Endothelial cell of umbilical vein (primary cell): ENCODE data around the gene CHST15. TPM values are rescaled to one million over a fixed set of nuclear protein-coding genes. Genes with fewer than 3 reads are reported as not detected.

Experiments used
- BruUV-seq: library from RNA; stranded (reverse); fragments of 400-500 nt; replicated peaks from 2 replicates; lab custom pipeline; 2021; lab: Mats Ljungman, UMichigan
- CTCF ChIA-PET: fragments of 300-600, 350-600 bp; sonication (Branson Sonifier 250); formaldehyde crosslinking; loops from one replicate; lab custom pipeline; 2021; ENCODE audit warnings: antibody characterized with exemption, inconsistent platforms; lab: Charles Lee
- POLR2A ChIA-PET: fragments of 300-600, 350-600 bp; sonication (Branson Sonifier 250); formaldehyde crosslinking; loops from one replicate; lab custom pipeline; 2021; ENCODE audit warnings: antibody characterized with exemption, inconsistent platforms; lab: Charles Lee
- DNase-seq: peaks from one replicate; pipeline ENCODE4 v3.0.0-alpha.2; 2011; ENCODE audit warnings: low read depth, low spot score
- FAIRE-seq: peaks from 2 replicates; lab custom pipeline; 2011; peaks lifted over from hg19 to GRCh38; lab: Jason Lieb, UNC
- H2AFZ ChIP-seq: 2 replicates; pipeline ENCODE4 v1.6.0; 2012; ENCODE audit warnings: low read depth, low read length, control low read depth, inconsistent platforms
- H3K27ac ChIP-seq: 2 replicates; pipeline ENCODE4 v1.5.1; 2011; ENCODE audit warnings: low read depth, mild to moderate bottlenecking, control low read depth, low read length, moderate library complexity; ENCODE audit not compliant: insufficient read depth
- H3K27me3 ChIP-seq, 2 experiments: 2 replicates each; pipeline versions ENCODE4 v1.6.0 to v1.6.1; 2011; ENCODE audit warnings: low read length in 2 of 2, mixed read lengths in 1 of 2; ENCODE audit not compliant: control insufficient read depth in 2 of 2, insufficient read depth in 2 of 2
- H3K36me3 ChIP-seq, 2 experiments: 2 replicates in 1 of 2; 3 replicates in 1 of 2; pipeline ENCODE4 v1.5.1; 2011; ENCODE audit warnings: low read length in 2 of 2, mild to moderate bottlenecking in 1 of 2, moderate library complexity in 1 of 2; ENCODE audit not compliant: control insufficient read depth in 2 of 2, insufficient read depth in 2 of 2; ENCODE audit errors: extremely low read depth in 1 of 2
- H3K4me1 ChIP-seq: 3 replicates; pipeline ENCODE4 v1.5.1; 2011; ENCODE audit warnings: mild to moderate bottlenecking, low read length; ENCODE audit not compliant: control insufficient read depth, insufficient read depth; ENCODE audit errors: extremely low read depth
- H3K4me2 ChIP-seq: 2 replicates; pipeline ENCODE4 v1.6.1; 2011; ENCODE audit warnings: low read length, control low read depth, mixed read lengths; ENCODE audit not compliant: insufficient read depth
- H3K4me3 ChIP-seq, 3 experiments: fragments of 200-600 bp in 1 of 3; sonication (generic), shearing (Covaris generic) in 1 of 3; replicated peaks in 1 of 3; 2 replicates each; pipeline ENCODE4 v1.5.1; 2011 to 2016; ENCODE audit warnings: control low read depth in 3 of 3, low read length in 3 of 3, mild to moderate bottlenecking in 2 of 3, inconsistent platforms in 1 of 3, low read depth in 1 of 3, moderate library complexity in 1 of 3; ENCODE audit not compliant: insufficient read depth in 1 of 3
- H3K79me2 ChIP-seq: 2 replicates; pipeline ENCODE4 v1.6.0; 2012; ENCODE audit warnings: low read length, inconsistent platforms; ENCODE audit not compliant: control insufficient read depth, insufficient read depth
- H3K9ac ChIP-seq: replicated peaks from 2 replicates; pipeline ENCODE3; 2011; ENCODE audit warnings: low read length, control low read depth; ENCODE audit not compliant: insufficient read depth; ENCODE audit errors: extremely low read depth
- H3K9me1 ChIP-seq: replicated peaks from 3 replicates; pipeline ENCODE4 v1.6.0; 2011; ENCODE audit warnings: mild to moderate bottlenecking, low read length; ENCODE audit not compliant: control insufficient read depth, insufficient read depth; ENCODE audit errors: extremely low read depth
- H3K9me3 ChIP-seq: replicated peaks from 2 replicates; pipeline ENCODE4 v1.5.1; 2012; ENCODE audit warnings: low read length, inconsistent platforms; ENCODE audit not compliant: control insufficient read depth, insufficient read depth
- H4K20me1 ChIP-seq: replicated peaks from 2 replicates; pipeline ENCODE3; 2011; ENCODE audit warnings: mild to moderate bottlenecking, low read length; ENCODE audit not compliant: control insufficient read depth, insufficient read depth; ENCODE audit errors: extremely low read depth
- JUN ChIP-seq: IDR thresholded peaks from 2 replicates; pipeline ENCODE4 v1.6.1; 2011; ENCODE audit warnings: borderline replicate concordance, low read depth; ENCODE audit not compliant: insufficient read length, insufficient read depth
- POLR2A ChIP-seq: IDR thresholded peaks from 2 replicates; pipeline ENCODE4 v1.6.1; 2012; ENCODE audit warnings: low read depth, mild to moderate bottlenecking, control low read depth, low read length
- POLR2AphosphoS5 ChIP-seq: IDR thresholded peaks from 2 replicates; pipeline ENCODE4 v1.6.1; 2012; ENCODE audit warnings: low read depth, mild to moderate bottlenecking, control low read depth, low read length, moderate library complexity; ENCODE audit not compliant: insufficient read depth
- dilution Hi-C: fragments of 300-500 bp; cut with MboI; formaldehyde crosslinking; loops from one replicate; pipeline ENCODE4 v1.15.0; 2019; ENCODE audit warnings: low sequenced_read_pairs; ENCODE audit not compliant: extremely low pct_ligation_motif_present
- intact Hi-C: fragments of 100-400 bp; cut with micrococcal nuclease; formaldehyde crosslinking; loops from one replicate; pipeline ENCODE4 v1.10.0; 2022
- polyA plus RNA-seq, 4 experiments: library from polyadenylated mRNA; depleted of rRNA in 3 of 4; stranded (reverse) in 3 of 4; unstranded in 1 of 4; fragments of >200 nt; gene quantifications; 2 replicates each; pipeline versions ENCODE4 v1.2.1 to v1.2.3, GENCODE V29; 2011 to 2012; ENCODE audit warnings: missing spikeins in 1 of 4
- total RNA-seq: library from RNA; stranded (reverse); gene quantifications from 2 replicates; pipeline ENCODE4 v1.2.3, GENCODE V29; 2021
- TF ChIP-seq, protein P1 (sequence below), 2 donors: IDR thresholded peaks; 1 replicate in 1 of 2; 2 replicates in 1 of 2; pipeline ENCODE4 v1.5.1; 2011; ENCODE audit warnings: low read length in 2 of 2, mild to moderate bottlenecking in 2 of 2, moderate library complexity in 2 of 2, control low read depth in 1 of 2, inconsistent platforms in 1 of 2, low read depth in 1 of 2; ENCODE audit not compliant: insufficient read depth in 1 of 2; ENCODE audit errors: extremely low read depth in 1 of 2

The CHST15 gene
- total and polyA plus RNA-seq, 2 donors (not counting 3 experiments of a cell fraction or from before 2014, with no cell fraction given): 23.1 to 29.2 TPM

DNA sequence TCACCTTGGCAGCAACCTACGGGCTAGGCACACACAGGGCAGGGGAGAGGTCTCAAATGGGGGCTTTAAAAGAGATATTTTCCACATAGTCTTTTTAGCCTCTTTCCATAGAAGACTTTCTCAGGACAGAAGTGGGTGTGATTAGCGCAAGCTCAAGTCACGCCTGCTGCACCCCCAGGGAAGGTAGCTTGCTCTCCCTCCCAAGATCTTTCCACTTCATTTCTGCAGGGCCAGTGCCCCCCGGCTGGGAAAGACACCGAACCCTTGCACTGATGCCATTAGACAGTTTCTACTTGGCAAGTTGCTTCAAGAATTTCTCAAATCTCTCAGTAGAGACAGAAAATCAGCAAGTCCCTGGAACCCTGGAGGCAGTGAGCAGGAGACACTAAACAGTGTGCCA lies 19.4 kb downstream of the CHST15 start:
- H3K4me1 ChIP-seq: no peaks in the 10 kb centered on the region

DNA sequence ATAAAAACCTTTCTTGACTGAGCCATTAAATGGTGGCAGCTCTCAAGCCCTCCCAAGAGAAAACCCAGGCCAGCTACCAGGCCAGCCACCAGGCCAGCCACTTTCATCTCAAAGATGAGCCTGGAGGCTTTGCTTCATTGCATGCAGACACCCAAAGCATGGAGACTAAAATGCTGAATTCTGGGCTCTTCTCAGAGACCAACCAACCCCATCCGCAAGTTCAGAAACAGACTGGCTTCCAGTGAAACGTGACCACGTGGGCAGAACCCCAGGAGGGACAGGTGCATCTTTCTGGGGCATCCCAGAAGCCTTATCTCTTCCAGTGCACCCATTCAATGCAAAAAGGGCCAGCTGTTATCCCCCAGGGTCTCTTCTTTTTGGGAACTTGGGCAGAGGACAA lies 20.9 kb downstream of the CHST15 start:
- Histone ChIP-seq H3K4me2 (no peak overlapping the region), H3K27ac (no peak overlapping the region), H4K20me1 (no peaks in the 10 kb centered on the region), H3K36me3 (peaks cover 0 to 4% of the 10 kb centered on the region in 2 experiments), H3K27me3 (no peaks in the 10 kb centered on the region), H3K9ac (no peak overlapping the region), H3K9me1 (no peaks in the 10 kb centered on the region), H3K79me2 (no peaks in the 10 kb centered on the region), H3K9me3 (no peaks in the 10 kb centered on the region), H3K4me3 (no peak overlapping the region), H3K4me1 (no peaks in the 10 kb centered on the region), H2AFZ (no peak overlapping the region)
- TF ChIP-seq POLR2A (no peak), JUN (no peak)
- TF ChIP-seq, protein P1, sequence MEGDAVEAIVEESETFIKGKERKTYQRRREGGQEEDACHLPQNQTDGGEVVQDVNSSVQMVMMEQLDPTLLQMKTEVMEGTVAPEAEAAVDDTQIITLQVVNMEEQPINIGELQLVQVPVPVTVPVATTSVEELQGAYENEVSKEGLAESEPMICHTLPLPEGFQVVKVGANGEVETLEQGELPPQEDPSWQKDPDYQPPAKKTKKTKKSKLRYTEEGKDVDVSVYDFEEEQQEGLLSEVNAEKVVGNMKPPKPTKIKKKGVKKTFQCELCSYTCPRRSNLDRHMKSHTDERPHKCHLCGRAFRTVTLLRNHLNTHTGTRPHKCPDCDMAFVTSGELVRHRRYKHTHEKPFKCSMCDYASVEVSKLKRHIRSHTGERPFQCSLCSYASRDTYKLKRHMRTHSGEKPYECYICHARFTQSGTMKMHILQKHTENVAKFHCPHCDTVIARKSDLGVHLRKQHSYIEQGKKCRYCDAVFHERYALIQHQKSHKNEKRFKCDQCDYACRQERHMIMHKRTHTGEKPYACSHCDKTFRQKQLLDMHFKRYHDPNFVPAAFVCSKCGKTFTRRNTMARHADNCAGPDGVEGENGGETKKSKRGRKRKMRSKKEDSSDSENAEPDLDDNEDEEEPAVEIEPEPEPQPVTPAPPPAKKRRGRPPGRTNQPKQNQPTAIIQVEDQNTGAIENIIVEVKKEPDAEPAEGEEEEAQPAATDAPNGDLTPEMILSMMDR (IDR thresholded peaks at IDR 0.05; ENCODE audit: extremely low read depth in 1 of 2, insufficient read depth in 1 of 2, low read depth in 1 of 2, low read length in 2 of 2): no peak
- no peak for FAIRE-seq
- dilution Hi-C loops: no loop called here
- ChIA-PET POLR2A (interaction anchor here (1.0 kb wide), 1 partner anchor 26 kb away, joined by 3 read pairs; no protein-coding TSS in a partner anchor), CTCF (interaction anchor here (2.0 kb wide), 1 partner anchor 316 kb away, joined by 5 read pairs; no protein-coding TSS in a partner anchor)
- BruUV-seq: no TSS peak
- intact Hi-C loops: no loop called here
- DNase-seq: no peak

More for the DNA sequence above, 19.4 kb downstream of the CHST15 start:
- FAIRE-seq: no peak
- BruUV-seq: no TSS peak
- H3K27ac ChIP-seq: no peak overlapping the region
- no peaks in the 10 kb centered on the region for H4K20me1 ChIP-seq
- dilution Hi-C loops (no loop called here), intact Hi-C loops (no loop called here)
- TF ChIP-seq, protein P1 (IDR thresholded peaks at IDR 0.05; ENCODE audit: extremely low read depth in 1 of 2, insufficient read depth in 1 of 2, low read depth in 1 of 2, low read length in 2 of 2): no peak
- TF ChIP-seq POLR2A (no peak), POLR2AphosphoS5 (no peak)
- no peaks in the 10 kb centered on the region for H3K36me3 ChIP-seq
- no peaks in the 10 kb centered on the region for H3K9me3 ChIP-seq
- H3K27me3 ChIP-seq: no peaks in the 10 kb centered on the region
- no peaks in the 10 kb centered on the region for H3K79me2 ChIP-seq
- DNase-seq: no peak
- H2AFZ ChIP-seq: no peak overlapping the region
- H3K4me2 ChIP-seq: no peak overlapping the region
- no peak overlapping the region for H3K4me3 ChIP-seq
- no peaks in the 10 kb centered on the region for H3K9me1 ChIP-seq
- ChIA-PET CTCF (interaction anchor here (1.3 to 2.0 kb wide), 2 partner anchors 12 to 315 kb away, joined by 4 to 5 read pairs; no protein-coding TSS in a partner anchor), POLR2A (no interaction called here)
- no peak overlapping the region for H3K9ac ChIP-seq
